ENCODE results near the gene PPP1R12A.

The PPP1R12A gene

DNA sequence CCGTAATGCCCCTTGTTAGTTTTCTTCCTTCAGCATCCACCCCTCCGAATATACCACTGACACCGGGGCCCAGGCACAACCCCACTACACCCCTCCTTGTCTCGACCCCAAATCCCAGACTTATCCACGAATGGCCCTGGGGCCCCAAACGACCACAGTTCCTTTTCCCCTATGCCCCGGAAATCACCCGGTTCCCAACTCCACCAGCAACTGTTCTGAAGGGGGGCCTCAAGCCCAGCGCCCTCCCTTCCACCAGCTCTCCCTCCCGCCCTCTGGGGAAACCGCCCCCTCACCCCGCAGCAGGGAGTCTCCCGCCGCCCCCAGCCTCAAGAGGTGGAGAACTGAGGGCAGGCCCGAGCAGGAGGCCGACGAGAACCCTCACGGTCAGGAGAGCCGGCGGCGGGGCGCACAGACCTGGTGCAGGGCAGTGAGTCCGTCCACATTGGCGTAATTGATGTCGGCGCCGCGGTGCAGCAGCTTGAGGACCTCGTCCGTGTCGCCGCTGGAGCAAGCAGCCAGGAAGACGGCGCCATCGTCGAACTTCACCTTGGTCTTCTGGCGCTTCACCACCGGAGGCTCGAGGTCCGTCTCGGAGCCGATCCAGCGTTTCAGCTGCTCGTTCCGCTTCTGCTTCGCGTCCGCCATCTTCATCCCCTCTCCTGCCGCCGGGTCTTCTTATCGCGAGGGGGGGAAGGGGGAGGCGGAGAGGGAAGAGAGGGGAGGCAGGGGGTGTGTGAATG, 446 bp downstream of the PPP1R12A start:
- peak; percentile 56 for DNase-seq

DNA sequence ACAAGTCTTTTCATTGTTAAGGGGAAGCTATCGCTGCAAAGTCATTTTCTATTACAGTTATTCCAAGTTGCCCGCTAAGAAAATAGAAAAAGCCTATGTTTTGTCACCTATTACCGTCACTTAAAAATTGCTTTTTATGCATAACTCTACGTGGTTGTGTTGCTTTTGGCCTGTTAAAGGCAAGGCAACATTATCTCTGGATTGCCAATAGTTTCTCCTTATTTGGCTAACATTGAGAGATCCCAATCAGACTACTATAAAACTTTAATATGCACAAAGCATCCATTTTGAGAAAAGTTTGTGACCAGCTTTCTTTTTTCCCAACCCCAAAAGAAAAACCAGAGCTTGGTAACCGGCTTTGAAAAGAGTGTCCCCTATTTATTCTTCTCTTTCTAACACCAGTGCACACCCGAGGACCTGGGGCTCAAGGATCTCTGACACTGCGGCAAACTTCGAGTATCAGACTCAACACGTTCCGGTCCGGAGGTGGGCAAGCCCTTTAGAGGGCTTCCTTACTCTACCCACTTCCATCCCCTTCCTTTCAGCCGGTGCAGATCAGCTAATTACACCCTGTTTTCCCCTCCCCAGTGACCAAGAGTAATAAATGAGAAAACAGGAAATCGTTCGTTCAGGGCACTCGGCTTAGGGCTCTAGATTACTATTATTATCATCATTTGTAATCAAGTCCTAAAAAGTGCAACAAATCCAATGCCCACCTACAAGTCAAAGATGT, 1.2 kb downstream of the PPP1R12A start:
- DNase-seq: no peak

GRCh38 chr12:79933043-79933442, 1.9 kb downstream of the PPP1R12A start:
- DNase-seq: no peak

GRCh38 chr12:79932357-79932756, 2.5 kb downstream of the PPP1R12A start:
- DNase-seq: no peak

GRCh38 chr12:79929065-79929464, 5.8 kb downstream of the PPP1R12A start:
- DNase-seq: no peak

DNA sequence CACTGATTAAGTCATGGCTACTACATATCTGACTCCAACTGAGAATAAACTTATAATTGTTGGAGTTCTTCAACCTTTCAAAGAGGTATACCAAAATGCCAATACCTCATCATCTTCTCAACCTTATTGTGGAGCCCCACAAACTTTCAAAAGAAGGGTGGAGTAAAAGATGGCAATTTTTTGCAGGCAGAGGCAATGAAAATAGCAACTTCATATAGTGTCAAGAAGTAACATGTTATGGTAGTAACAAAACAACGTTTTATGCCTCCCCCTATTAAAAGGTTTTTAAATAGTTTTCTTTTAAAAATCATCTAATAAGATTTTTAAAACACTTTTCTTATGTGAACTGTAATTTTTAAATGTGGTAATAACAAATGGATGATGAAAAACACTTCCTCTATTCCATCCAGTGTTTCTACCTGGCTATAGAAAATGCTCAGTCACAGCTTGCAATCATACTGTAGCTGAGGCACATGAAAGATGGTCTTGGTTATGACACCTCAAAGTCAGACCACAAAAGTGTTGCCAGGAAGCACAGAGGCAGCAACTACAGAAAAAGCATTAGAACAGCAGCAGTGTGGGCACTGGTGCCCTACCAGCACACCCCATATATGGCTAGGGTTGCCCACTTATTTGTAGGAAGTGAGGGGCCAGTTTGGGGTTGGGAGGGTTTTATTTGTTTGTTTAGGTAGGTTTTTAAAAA, 7.0 kb downstream of the PPP1R12A start:
- no peak for DNase-seq

DNA sequence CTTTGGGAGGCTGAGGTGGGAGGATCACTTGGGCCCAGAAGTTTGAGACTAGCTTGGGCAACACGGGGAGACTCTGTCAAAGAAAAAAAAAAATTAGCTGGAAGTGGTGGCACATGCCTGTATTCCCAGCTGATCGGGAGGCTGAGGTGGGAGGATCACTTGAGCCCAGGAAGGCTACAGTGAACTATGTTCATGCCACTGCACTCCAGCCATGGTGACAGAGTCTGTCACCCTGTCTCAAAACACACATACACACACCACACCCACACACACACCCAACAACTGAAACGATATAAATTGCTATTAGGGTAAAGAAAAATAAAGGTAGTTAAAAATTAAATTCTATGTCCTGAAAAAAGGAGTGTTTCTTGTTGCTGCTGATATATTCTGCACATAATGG, 7.9 kb downstream of the PPP1R12A start:
- no peak for DNase-seq

- DNase-seq: no peak
These were observed 9.4 kb downstream of the PPP1R12A start for GRCh38 chr12:79925492-79925891.

DNA sequence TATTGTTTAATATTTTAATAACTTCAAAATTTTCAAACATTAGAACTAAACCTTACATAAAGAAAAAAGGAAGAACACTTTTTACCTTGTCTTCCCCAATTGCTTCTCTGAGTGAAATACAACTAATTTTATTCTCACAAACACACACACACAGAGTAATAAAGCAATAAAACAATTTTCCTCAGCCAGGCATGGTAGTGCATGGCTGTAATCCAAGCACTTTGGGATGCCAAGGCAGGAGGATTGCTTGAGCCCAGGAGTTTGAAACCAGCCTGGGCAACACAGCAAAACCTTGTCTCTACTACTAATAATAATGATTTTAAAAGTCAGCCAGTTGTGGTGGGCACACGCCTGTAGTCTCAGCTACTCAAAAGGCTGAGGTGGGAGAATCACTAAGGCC, 13.1 kb downstream of the PPP1R12A start:
- no peak for DNase-seq

- DNase-seq: no peak
These were observed 14.3 kb downstream of the PPP1R12A start for GRCh38 chr12:79920421-79921238.

DNA sequence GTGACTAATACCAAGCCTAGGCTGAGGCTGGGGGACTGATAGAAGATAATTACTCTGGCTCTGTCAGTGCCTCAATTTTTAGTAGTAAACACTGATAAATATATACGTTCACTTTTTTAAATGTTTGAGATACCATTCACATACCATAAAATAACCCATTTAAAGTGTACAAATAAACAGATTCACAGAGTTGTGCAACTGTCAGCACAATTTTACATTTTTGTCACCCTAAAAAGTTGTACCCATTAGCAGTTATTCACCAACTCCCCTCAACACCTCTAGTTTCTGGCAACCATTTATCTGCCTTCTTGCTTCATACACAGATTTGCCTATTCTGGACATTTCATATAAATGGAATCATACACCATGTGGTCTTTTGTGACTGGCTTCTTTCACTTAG, 15.1 kb downstream of the PPP1R12A start:
- DNase-seq: no peak

DNA sequence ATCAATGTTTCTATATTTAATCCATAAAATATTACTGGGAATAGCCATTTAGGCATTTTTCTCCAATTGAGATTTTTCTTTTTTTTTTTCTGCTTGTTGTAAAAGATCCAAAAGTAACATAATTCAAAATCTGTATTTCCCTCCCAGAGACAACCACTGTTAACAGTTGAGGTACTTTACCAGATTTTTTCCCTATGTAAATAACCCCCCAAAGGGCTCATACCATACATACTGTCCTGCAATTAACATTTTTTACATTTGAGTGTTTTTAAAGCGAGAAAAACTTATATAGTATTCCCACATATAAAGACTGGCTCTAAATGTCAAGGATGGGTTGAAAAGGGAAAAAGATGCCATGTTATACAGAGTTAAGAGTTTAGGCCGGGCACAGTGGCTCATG, 18.1 kb downstream of the PPP1R12A start:
- no peak for DNase-seq

GRCh38 chr12:79911889-79912656, 22.8 kb downstream of the PPP1R12A start:
- DNase-seq: no peak

- no peak for DNase-seq
These were observed 26.5 kb downstream of the PPP1R12A start for GRCh38 chr12:79908366-79908765.

DNA sequence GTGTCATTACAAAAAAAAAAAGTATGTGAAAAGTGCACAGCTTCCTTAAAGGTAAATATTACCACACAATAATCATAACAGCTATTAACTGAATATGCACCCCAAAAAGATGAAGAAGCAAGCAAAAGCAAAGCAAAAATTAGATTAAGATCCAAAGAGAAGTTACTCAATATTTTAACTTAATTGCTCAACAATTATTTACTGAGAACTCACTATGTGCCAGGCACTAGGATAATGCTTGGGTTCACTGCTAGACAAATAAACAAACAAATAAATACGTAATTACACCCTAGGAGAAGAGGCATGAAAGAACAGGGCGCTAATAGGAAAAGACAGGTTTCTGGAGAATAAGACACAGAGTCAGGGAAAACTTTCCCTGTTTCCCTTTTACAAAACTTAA, 33.4 kb downstream of the PPP1R12A start:
- no peak for DNase-seq

DNA sequence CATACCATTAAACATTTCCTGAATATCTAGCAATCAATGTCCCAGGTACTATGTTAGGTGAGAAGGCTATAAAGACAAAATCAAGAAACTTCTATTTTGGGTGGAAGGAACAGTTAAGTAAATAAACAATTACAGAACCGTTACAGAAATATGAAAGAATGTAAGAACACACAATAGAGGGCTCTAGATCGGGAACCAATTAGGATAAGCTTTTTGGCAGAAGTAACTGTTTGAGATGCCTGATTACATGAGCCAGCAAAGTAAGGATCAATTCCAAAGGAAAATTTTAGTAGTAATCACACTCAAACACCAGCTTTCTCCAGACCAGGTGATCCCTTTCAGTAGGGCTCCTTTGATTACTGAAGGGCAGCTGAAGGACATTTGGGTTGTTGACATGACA, 33.9 kb downstream of the PPP1R12A start:
- no peak for DNase-seq

GRCh38 chr12:79900199-79900598, 34.7 kb downstream of the PPP1R12A start:
- no peak for DNase-seq

DNA sequence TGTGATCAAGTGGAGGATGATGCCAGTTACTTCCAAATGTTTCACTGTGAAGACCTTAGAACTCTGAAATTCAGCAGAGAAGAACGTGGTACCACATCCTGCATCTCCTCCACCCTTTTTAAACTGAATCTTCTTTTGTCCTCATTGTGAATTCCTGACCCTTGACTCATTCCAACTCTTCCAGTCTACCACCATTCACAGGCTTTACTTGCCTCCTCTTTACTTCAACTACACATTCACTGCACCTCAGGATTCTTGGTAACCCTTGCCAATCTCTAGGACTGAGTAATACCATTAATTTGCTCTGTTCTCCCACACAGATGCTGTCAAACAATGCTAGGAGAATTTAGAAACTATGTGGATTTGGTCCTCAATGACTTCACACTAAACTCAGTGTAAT, 37.3 kb downstream of the PPP1R12A start:
- no peak for DNase-seq

DNA sequence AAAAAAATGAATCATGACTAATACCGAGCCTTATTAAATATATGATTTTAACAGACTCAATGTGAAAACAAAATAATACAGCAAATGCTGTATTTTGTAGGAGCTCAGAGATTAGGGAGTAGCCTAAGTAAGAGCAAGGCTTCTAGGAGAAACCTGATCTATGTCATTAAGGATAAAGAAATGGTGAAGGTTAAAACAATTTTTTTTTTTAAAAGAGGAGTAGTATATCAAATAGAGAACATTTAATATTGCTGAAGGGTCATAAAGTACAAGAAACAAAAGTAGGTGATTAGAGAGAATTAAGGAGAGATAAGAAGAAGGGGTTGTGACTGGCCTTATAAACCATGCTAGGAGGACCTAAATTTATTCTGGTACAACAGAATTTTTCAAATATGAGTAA, 39.1 kb downstream of the PPP1R12A start:
- no peak for DNase-seq

GRCh38 chr12:79895071-79895470, 39.8 kb downstream of the PPP1R12A start:
- DNase-seq: no peak

DNA sequence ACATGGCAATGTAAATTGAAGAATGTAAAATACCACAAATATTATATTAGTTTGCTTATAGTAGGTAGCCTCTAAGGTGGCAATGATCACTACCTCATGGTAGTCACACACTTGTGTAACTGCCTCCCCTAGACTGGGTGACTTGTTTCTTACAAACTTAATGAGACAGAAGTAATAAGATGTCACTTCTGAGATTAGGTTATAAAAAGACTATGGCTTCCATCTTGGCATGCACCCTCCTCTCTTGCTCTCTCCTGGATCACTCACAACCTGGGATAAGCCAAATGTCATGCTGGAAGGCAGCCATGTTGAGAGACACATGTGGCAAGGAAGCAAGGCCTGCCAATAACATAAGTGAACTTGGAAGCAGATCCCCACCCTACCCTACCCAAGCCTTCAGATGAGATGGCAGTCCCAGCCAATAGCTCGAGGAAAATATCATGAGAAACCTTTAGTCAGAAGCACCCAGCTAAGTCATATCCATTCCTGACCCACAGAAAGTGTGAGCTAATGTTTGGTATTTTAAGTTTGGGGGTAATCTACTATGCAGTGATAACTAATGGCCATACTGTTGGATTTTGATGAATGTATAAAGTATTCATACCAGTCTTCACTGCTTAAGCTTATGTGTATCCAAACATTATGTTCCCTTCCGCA, 43.3 kb downstream of the PPP1R12A start:
- no peak for DNase-seq

- no peak for DNase-seq
These were observed 47.0 kb downstream of the PPP1R12A start for GRCh38 chr12:79887890-79888289.

All from activated CD4-positive, CD25-positive, alpha-beta regulatory T cell treated with anti-CD3 and anti-CD28 coated beads, Interleukin-2, amount 50 U/mL, for 72 hours (primary cell).